PFSK-1 (cell line): ENCODE results near the gene ELANE.

Source experiments
- FOXP2 ChIP-seq: optimal IDR thresholded peaks from 2 replicates; pipeline ENCODE3; 2011; ENCODE audit warnings: borderline replicate concordance, control low read depth, inconsistent platforms; ENCODE audit not compliant: insufficient read depth; ENCODE audit errors: extremely low read length, extremely low read depth
- POLR2AphosphoS5 ChIP-seq: IDR thresholded peaks from 2 replicates; pipeline ENCODE4 v1.6.1; 2012; ENCODE audit warnings: low read depth, mild to moderate bottlenecking, control low read depth, low read length, moderate library complexity
- REST ChIP-seq, 2 experiments: IDR thresholded peaks; 2 replicates each; pipeline versions ENCODE4 v1.6.1 to v1.8.0; 2011 to 2012; ENCODE audit warnings: low read depth in 2 of 2, low read length in 2 of 2, control low read depth in 1 of 2, inconsistent platforms in 1 of 2, mild to moderate bottlenecking in 1 of 2, moderate library complexity in 1 of 2; ENCODE audit not compliant: insufficient read depth in 1 of 2
- SIN3A ChIP-seq: IDR thresholded peaks from 2 replicates; pipeline ENCODE4 v1.6.1; 2012; ENCODE audit warnings: mild to moderate bottlenecking, low read length, moderate library complexity, borderline replicate concordance; ENCODE audit not compliant: insufficient read depth
- TAF1 ChIP-seq: IDR thresholded peaks from 2 replicates; pipeline ENCODE4 v1.6.1; 2012; ENCODE audit warnings: low read length, control low read depth, borderline replicate concordance; ENCODE audit not compliant: insufficient read depth

DNA sequence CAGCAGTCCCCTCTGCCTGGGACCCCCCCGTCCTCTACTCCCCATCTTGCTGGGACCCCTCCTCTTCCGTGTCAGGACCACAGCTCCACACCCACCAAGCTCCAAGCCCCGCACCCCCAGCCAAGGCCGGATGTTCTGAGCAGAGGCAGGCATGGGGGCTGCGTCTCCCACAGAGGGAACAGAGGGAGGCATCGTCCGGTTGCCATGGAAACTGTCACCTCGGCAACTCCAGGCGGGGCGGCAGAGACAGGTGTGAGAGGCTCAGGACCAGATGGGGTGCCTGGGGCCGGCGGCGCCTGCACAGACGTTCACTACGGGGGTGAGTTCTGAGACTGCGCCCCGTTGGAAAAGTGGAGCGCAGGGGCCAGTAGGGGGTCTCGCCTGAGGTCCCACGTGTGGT, 46.6 kb downstream of the ELANE start:
- TF ChIP-seq POLR2AphosphoS5 (no peak), SIN3A (no peak), REST (IDR thresholded peaks at IDR 0.05; ENCODE audit: insufficient read depth in 1 of 2, low read depth in 2 of 2, low read length in 2 of 2) (no peak), FOXP2 (no peak), TAF1 (no peak)
